Neural crest cell (in vitro differentiated cells): ENCODE data around the gene TKFC. TPM values are rescaled to one million over a fixed set of nuclear protein-coding genes. Genes with fewer than 3 reads are reported as not detected.

Experiments used
- DNase-seq: peaks from one replicate; pipeline ENCODE4 v3.0.0; 2021; ENCODE audit warnings: low read depth, mixed read lengths, low spot score
- H3K27ac Mint-ChIP-seq: one replicate; pipeline ENCODE4 v1.8.0; 2021; ENCODE audit warnings: mild to moderate bottlenecking, mixed read lengths; ENCODE audit not compliant: unreplicated experiment
- H3K27me3 Mint-ChIP-seq: 2 replicates; pipeline ENCODE4 v1.8.0; 2021; ENCODE audit warnings: low read depth, mild to moderate bottlenecking, mixed read lengths
- H3K36me3 Mint-ChIP-seq: 2 replicates; pipeline ENCODE4 v1.8.0; 2021; ENCODE audit warnings: low read depth, mild to moderate bottlenecking, mixed read lengths
- H3K4me1 Mint-ChIP-seq: 2 replicates; pipeline ENCODE4 v1.8.0; 2021; ENCODE audit warnings: mixed read lengths
- H3K4me3 Mint-ChIP-seq: one replicate; pipeline ENCODE4 v1.8.0; 2021; ENCODE audit warnings: mild to moderate bottlenecking, mixed read lengths
- H3K9me3 Mint-ChIP-seq: 2 replicates; pipeline ENCODE4 v1.8.0; 2021; ENCODE audit warnings: mixed read lengths
- CTCF ChIP-seq: fragments of 200-600 bp; sonication (generic); conservative IDR thresholded peaks from 2 replicates; pipeline ENCODE4 v1.5.0; 2021; ENCODE audit warnings: antibody characterized with exemption, mild to moderate bottlenecking
- total RNA-seq: library from RNA; stranded (reverse); gene quantifications from 2 replicates; pipeline ENCODE4 v1.2.1, GENCODE V29; 2021

TKFC gene
- total RNA-seq, 1 donor from 2014 or later = 53.9 TPM

- no peak for TF ChIP-seq CTCF
- Mint-ChIP-seq H3K36me3 (peaks cover 8% of the 10 kb centered on the region), H3K27me3 (peaks cover 7% of the 10 kb centered on the region), H3K27ac (peak overlapping the region; percentile 84), H3K4me3 (peak overlapping the region; percentile 86), H3K9me3 (no peaks in the 10 kb centered on the region), H3K4me1 (peaks cover 26% of the 10 kb centered on the region)
- DNase-seq = no peak
These were observed 40.7 kb upstream of the TKFC start for GRCh38 chr11:61292356-61292755.

GRCh38 chr11:61293867-61294716 is 38.9 kb upstream of the TKFC start:
- H3K27ac Mint-ChIP-seq = peak overlapping the region; percentile 83

GRCh38 chr11:61294717-61295595 is 38.1 kb upstream of the TKFC start, which contains the start of gene VWCE:
TSS of gene VWCE (minus strand) at chr11:61295316. CDS start at chr11:61295037, 279 bp downstream.
- Mint-ChIP-seq H3K27me3 (peaks cover 7% of the 10 kb centered on the region), H3K36me3 (peaks cover 21% of the 10 kb centered on the region), H3K9me3 (no peaks in the 10 kb centered on the region), H3K4me3 (peak within 1 kb of the TSS; percentile 95), H3K27ac (peak within 1 kb of the TSS; percentile 83), H3K4me1 (peaks cover 50% of the 10 kb centered on the region)
- DNase-seq = peak; percentile 74
- no peak for TF ChIP-seq CTCF

More at GRCh38 chr11:61293867-61294716, 38.9 kb upstream of the TKFC start:
- H3K4me3 Mint-ChIP-seq = peak overlapping the region; percentile 95
- H3K4me1 Mint-ChIP-seq = peaks cover 44% of the 10 kb centered on the region
- H3K9me3 Mint-ChIP-seq = no peaks in the 10 kb centered on the region
- peaks cover 17% of the 10 kb centered on the region for H3K36me3 Mint-ChIP-seq
- no peak for TF ChIP-seq CTCF
- H3K27me3 Mint-ChIP-seq = peaks cover 7% of the 10 kb centered on the region
- peak; percentile 29 for DNase-seq

- peak overlapping the region; percentile 88 for H3K4me3 Mint-ChIP-seq
- peaks cover 7% of the 10 kb centered on the region for H3K27me3 Mint-ChIP-seq
- H3K9me3 Mint-ChIP-seq = no peaks in the 10 kb centered on the region
- no peak overlapping the region for H3K27ac Mint-ChIP-seq
- H3K4me1 Mint-ChIP-seq = peaks cover 50% of the 10 kb centered on the region
- TF ChIP-seq CTCF = no peak
- peaks cover 24% of the 10 kb centered on the region for H3K36me3 Mint-ChIP-seq
- DNase-seq = no peak
These were observed 37.5 kb upstream of the TKFC start for GRCh38 chr11:61295596-61295926.

GRCh38 chr11:61297341-61297740 is 35.7 kb upstream of the TKFC start:
- H3K36me3 Mint-ChIP-seq = peaks cover 31% of the 10 kb centered on the region
- no peak for DNase-seq
- H3K9me3 Mint-ChIP-seq = no peaks in the 10 kb centered on the region
- H3K27ac Mint-ChIP-seq = peak overlapping the region; percentile 21
- TF ChIP-seq CTCF = no peak
- H3K4me1 Mint-ChIP-seq = peaks cover 47% of the 10 kb centered on the region
- peaks cover 7% of the 10 kb centered on the region for H3K27me3 Mint-ChIP-seq
- H3K4me3 Mint-ChIP-seq = peak overlapping the region; percentile 77
